Measurements from ENCODE around the gene NPTX1. TPM values are rescaled to one million over a fixed set of nuclear protein-coding genes. Genes with fewer than 3 reads are reported as not detected.
"Not testable (repeated sequence)": the region's sequence is repeated elsewhere in the genome, so short reads cannot be mapped to it uniquely, and the experiment has no call there.

The NPTX1 gene
- total RNA-seq, 1 experiment from 2014 or later: 0.32 TPM

DNA sequence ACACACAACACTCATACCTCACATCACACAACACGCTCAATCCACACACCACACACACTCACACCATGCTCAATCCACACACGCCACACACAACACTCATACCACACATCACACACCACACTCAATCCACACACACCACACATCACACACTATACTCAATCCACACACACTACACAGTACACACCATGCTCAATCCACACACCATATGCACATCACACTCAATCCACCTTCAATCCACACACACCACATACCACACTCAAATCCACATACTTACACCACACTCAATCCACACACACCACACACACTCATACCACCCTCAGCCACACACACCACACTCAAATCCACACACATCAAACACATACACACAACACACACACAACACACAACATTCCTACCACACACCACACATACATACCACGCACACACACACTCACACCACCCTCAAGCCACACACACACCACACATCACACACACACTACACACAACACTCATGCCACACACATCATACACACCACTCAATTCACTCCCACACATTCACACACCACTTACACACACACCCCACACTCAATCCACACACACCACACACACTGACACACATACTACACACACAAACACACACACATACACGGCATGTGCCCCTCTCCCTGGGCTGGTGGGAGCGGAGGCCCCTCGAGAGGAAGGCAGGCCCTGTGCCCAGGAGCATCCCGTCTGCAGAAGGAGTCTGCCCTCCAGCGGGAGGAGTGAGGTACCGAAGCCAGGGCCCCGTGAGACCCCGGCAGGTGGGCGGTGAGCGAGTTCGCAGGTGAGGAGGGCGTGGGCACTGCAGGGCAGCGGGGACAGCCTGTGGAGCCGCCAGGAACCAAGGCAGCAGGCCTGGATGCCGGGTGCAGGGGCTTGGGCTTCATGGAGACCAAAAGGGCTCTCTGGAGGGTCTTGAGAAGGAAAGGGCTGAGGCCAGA is 35.1 kb upstream of the NPTX1 start:
- Histone ChIP-seq H3K27me3 (replicated peaks) (no peaks in the 10 kb centered on the region), H3K4me3 (no peak overlapping the region), H3K36me3 (no peaks in the 10 kb centered on the region), H3K9me3 (replicated peaks) (no peaks in the 10 kb centered on the region), H3K27ac (peak overlapping the region; percentile 14; the same call in 1 of the 2 replicates), H3K4me1 (replicated peaks) (peaks cover 50% of the 10 kb centered on the region)
- no peak for DNase-seq (ENCODE audit: low read depth in 1 of 2, low spot score in 2 of 2)

DNA sequence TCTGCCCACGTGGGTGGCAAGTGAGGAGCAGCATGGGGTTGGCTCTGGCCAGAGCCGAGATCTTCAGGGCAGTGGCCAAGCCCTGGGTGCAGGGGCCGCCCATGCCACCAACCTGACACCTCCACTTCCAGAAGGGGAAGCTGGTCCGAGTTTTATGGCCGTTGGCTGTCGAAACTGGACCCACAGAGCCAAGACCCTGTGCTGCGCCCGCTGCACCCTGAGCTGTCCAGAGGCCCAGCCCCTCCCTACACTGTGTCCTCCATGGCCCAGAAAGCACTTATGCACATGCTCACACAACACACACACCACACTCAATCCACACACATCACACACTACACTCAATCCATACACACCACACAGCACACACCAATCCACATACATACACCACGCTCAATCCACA is 34.4 kb upstream of the NPTX1 start:
- H3K27me3 ChIP-seq (replicated peaks): no peaks in the 10 kb centered on the region
- no peak for DNase-seq (ENCODE audit: low read depth in 1 of 2, low spot score in 2 of 2)
- no peaks in the 10 kb centered on the region for H3K36me3 ChIP-seq
- H3K4me3 ChIP-seq: no peak overlapping the region
- no peaks in the 10 kb centered on the region for H3K9me3 ChIP-seq (replicated peaks)
- peaks cover 57% of the 10 kb centered on the region for H3K4me1 ChIP-seq (replicated peaks)
- no peak overlapping the region for H3K27ac ChIP-seq

DNA sequence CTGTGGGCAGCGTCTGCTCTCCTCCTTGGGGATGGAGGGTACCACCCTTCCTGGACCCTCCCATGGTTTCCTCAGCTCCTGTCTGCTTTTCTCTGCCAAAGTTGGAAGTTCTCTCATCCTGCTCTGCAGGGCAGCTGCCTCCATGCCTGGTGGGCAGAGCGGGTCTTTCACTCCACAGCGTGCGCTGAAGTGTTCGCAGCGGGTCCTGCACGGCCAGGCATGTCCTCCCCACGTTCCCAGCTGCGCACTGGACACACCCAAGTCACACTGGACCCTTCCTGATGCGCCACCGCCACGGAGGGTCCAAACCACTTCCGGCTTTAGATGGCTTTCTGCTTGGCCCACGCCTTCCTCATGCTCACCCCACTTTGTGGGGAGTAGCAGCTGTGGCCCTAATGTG is 33.7 kb upstream of the NPTX1 start:
- no peak overlapping the region for H3K4me3 ChIP-seq
- H3K27ac ChIP-seq: no peak overlapping the region
- no peaks in the 10 kb centered on the region for H3K36me3 ChIP-seq
- H3K4me1 ChIP-seq (replicated peaks): peaks cover 63% of the 10 kb centered on the region
- DNase-seq (ENCODE audit: low read depth in 1 of 2, low spot score in 2 of 2): no peak
- no peaks in the 10 kb centered on the region for H3K27me3 ChIP-seq (replicated peaks)
- H3K9me3 ChIP-seq (replicated peaks): no peaks in the 10 kb centered on the region

DNA sequence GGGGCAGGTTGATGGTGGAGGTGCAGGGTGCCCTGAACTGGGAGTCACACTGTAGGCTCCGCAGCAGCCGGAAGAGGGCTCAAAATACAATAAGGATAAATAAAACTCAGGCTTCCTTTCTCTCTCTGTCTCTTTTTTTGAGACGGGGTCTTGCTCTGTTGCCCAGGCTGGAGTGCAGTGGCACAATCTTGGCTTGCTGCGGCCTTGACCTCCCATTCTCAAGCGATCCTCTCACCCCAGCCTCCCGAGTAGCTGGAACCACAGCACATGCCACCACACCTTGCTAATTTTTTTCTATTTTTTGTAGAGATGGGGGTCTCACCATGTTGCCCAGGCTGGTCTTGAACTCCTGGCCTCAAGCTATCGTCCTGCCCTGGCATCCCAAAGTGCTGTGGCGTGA is 32.9 kb upstream of the NPTX1 start:
- H3K4me1 ChIP-seq (replicated peaks): peaks cover 67% of the 10 kb centered on the region
- H3K27me3 ChIP-seq (replicated peaks): no peaks in the 10 kb centered on the region
- no peaks in the 10 kb centered on the region for H3K9me3 ChIP-seq (replicated peaks)
- DNase-seq (ENCODE audit: low read depth in 1 of 2, low spot score in 2 of 2): no peak
- no peak overlapping the region for H3K4me3 ChIP-seq
- no peaks in the 10 kb centered on the region for H3K36me3 ChIP-seq
- H3K27ac ChIP-seq: no peak overlapping the region

DNA sequence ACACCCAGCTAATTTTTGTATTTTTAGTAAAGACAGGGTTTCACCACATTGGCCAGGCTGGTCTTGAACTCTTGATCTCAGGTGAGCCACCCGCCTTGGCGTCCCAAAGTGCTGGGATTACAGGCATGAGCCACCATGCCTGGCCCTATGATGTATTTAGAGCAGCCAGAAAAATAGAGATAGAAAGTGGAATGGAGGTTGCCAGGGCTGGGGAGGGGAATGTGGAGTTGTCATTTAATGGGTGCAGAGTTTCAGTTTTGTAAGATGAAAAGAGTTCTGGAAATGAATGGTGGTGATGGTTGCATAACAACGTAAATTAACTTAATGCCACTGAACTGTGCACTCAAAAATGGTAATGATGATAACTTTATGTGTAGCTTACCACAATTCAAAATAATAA is 31.6 kb upstream of the NPTX1 start:
- DNase-seq (ENCODE audit: low read depth in 1 of 2, low spot score in 2 of 2): no peak
- H3K36me3 ChIP-seq: no peaks in the 10 kb centered on the region
- H3K27ac ChIP-seq: no peak overlapping the region
- H3K4me1 ChIP-seq (replicated peaks): peaks cover 61% of the 10 kb centered on the region
- H3K27me3 ChIP-seq (replicated peaks): no peaks in the 10 kb centered on the region
- H3K4me3 ChIP-seq: no peak overlapping the region
- no peaks in the 10 kb centered on the region for H3K9me3 ChIP-seq (replicated peaks)

DNA sequence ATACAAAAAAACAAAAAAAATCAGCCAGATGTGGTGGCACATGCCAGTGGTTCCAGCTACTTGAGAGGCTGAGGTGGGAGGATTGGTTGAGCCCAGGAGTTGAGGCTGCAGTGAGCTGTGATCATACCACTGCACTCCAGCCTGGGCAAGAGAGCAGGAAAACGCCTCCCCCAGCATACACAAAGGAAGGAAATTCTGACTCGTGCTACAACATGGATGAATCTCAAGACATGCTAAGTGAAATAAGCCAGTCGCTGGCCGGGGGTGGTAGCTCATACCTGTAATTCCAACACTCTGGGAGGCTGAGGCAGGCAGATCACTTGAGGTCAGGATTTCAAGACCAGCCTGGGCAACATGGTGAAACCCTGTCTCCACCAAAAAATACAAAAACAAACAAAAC is 30.8 kb upstream of the NPTX1 start:
- not testable (repeated sequence) for H3K27me3 ChIP-seq (replicated peaks); H3K4me3 ChIP-seq; H3K36me3 ChIP-seq; H3K9me3 ChIP-seq (replicated peaks)
- peaks cover 61% of the 10 kb centered on the region for H3K4me1 ChIP-seq (replicated peaks)
- peak in 1 of 2 experiments; percentile 42 for DNase-seq (ENCODE audit: low read depth in 1 of 2, low spot score in 2 of 2)
- H3K27ac ChIP-seq: 0 out of 2 replicates have a peak overlapping the region, but pooled peaks have one; percentile 80

DNA sequence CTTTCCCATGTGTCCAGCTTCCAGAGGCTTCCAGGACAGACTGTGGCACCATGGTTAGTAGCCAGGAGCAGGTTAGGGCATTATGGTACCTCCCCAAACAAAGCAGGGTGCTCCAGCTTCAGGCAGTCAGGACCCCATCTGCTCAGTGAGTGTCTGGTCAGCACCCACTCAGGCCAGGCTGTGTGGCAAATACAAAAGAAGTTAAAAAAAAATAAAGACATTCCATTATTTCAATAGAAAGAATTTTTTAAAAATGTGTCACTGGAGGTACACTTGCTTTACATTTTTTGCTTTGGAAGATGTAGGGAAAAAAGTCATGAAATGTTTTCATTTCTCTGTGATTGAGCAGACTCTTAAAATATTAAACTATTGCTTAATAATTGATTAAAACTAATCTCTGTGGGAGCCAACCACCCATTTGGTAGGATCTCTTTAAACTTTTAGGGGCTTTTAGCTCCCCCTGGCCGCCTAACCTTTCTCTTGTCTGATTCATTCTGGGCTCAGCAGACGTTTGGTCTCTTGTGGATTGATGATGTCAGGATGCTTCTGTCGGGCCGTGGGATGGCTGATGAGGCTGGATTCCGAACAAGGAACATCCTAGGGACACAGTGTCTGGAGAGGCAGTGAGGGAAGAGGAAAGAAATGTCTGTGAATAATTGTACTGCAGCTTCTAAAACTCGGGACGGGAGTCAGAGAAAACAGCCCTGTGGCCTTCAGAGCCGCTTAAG is 28.4 kb upstream of the NPTX1 start:
- DNase-seq (ENCODE audit: low read depth in 1 of 2, low spot score in 2 of 2): peak; percentile 90 to 92
- H3K36me3 ChIP-seq: no peaks in the 10 kb centered on the region
- no peak overlapping the region for H3K4me3 ChIP-seq
- peaks cover 71% of the 10 kb centered on the region for H3K4me1 ChIP-seq (replicated peaks)
- no peaks in the 10 kb centered on the region for H3K27me3 ChIP-seq (replicated peaks)
- H3K9me3 ChIP-seq (replicated peaks): no peaks in the 10 kb centered on the region
- H3K27ac ChIP-seq: peak overlapping the region; percentile 80

DNA sequence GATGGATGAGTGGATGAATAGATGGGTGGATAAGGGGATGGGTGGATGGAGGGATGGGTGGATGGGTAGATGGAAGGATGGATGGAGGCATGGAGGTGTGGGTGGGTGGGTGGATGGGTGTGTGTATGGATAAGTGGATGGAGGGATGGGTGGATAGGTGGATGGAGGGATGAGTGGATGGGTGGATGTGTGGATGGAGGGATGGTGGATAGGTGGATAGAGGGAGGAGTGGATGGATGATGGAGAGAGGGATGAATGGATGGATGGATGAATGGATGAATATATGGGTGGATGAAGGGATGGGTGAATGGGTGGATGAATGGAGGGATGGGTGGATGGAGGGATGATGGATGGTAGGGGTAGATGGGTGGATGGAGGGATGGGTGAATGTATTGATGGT is 27.5 kb upstream of the NPTX1 start:
- Histone ChIP-seq H3K27me3 (replicated peaks) (no peaks in the 10 kb centered on the region), H3K4me3 (no peak overlapping the region), H3K4me1 (replicated peaks) (peaks cover 80% of the 10 kb centered on the region), H3K9me3 (replicated peaks) (no peaks in the 10 kb centered on the region), H3K36me3 (no peaks in the 10 kb centered on the region), H3K27ac (peak overlapping the region; percentile 80)
- no peak for DNase-seq (ENCODE audit: low read depth in 1 of 2, low spot score in 2 of 2)

DNA sequence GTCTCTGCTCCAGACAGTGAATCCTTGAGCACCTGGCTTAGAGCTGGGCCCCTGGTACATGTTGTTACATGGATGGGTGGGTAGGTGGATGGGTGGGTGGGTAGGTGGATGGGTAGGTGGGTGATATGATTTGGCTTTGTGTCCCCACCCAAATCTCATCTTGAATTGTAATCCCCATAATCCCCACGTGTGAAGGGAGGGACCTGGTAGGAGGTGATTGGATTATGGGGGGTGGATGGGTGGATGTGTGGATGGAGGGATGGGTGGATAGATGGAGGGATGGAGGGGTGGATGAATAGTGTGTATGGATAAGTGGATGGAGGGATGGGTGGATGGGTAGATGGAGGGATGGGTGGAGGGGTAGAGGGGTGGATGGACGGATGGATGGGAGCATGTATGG is 26.6 kb upstream of the NPTX1 start:
- no peak for DNase-seq (ENCODE audit: low read depth in 1 of 2, low spot score in 2 of 2)
- H3K27me3 ChIP-seq (replicated peaks): no peaks in the 10 kb centered on the region
- H3K36me3 ChIP-seq: no peaks in the 10 kb centered on the region
- H3K27ac ChIP-seq: peak overlapping the region; percentile 80
- H3K4me1 ChIP-seq (replicated peaks): peaks cover 89% of the 10 kb centered on the region
- H3K4me3 ChIP-seq: no peak overlapping the region
- no peaks in the 10 kb centered on the region for H3K9me3 ChIP-seq (replicated peaks)

DNA sequence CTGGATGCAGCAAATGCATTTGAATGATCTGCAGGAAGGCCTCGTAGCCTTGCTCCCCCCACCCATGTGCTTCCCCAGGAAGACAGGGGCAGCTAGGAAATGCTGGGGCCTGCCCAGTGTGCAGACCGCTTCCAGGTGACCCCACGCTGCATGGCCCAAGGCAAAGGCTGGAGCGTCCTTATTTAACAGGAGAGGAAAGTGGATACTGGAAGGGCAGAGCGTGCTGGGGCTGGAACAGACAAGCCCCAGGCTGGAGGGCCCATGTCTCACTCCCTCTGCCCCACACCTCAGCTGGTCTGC is 26.1 kb upstream of the NPTX1 start:
- peak overlapping the region; percentile 80 for H3K27ac ChIP-seq

DNA sequence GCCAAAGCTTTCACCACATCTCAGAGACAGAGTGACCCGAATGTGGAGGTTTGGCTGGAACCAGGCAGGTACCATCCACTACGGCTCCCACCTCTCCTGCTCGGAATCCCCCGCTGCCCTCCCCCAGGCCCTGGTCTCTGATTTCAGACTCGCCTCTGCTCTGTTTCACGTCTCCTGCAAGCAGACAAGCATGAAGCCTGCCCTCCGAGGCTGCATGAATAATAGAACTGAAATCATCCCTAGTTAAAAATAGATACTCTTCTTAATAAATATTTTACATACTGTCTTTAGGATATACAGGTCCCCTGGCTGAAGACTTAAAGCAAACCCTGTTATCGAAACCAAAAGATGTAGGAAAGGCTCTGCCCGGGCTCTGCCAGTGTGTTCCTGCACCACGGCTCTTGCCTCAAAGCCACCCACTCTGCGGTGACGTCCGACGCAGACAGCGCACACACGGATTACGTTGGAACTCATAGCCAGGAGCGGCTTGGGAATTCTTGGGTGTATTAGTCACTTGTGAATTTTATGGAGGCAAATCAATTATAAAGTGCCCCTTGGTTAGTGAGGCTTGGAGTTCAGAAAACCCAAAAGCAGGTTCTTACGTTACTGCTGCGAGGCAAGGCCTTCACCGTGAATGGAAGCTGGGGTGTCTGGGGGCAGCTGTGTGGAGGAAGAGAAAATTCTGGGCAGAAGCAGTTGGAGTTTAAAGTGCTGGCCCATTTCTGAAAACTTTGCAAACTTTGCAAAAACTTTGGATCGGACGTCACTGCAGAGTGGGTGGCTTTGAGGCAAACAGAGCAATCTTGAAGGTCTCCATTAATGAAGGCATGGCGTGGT is 25.6 kb upstream of the NPTX1 start:
- Histone ChIP-seq H3K36me3 (no peaks in the 10 kb centered on the region), H3K4me1 (replicated peaks) (peaks cover 81% of the 10 kb centered on the region), H3K9me3 (replicated peaks) (no peaks in the 10 kb centered on the region), H3K27me3 (replicated peaks) (no peaks in the 10 kb centered on the region), H3K4me3 (peak overlapping the region; percentile 5), H3K27ac (peak overlapping the region; percentile 80)
- DNase-seq (ENCODE audit: low read depth in 1 of 2, low spot score in 2 of 2): peak; percentile 96 to 97

More for the DNA sequence above, 26.1 kb upstream of the NPTX1 start:
- no peaks in the 10 kb centered on the region for H3K27me3 ChIP-seq (replicated peaks)
- no peak overlapping the region for H3K4me3 ChIP-seq
- DNase-seq (ENCODE audit: low read depth in 1 of 2, low spot score in 2 of 2): no peak
- H3K9me3 ChIP-seq (replicated peaks): no peaks in the 10 kb centered on the region
- peaks cover 87% of the 10 kb centered on the region for H3K4me1 ChIP-seq (replicated peaks)
- no peaks in the 10 kb centered on the region for H3K36me3 ChIP-seq

DNA sequence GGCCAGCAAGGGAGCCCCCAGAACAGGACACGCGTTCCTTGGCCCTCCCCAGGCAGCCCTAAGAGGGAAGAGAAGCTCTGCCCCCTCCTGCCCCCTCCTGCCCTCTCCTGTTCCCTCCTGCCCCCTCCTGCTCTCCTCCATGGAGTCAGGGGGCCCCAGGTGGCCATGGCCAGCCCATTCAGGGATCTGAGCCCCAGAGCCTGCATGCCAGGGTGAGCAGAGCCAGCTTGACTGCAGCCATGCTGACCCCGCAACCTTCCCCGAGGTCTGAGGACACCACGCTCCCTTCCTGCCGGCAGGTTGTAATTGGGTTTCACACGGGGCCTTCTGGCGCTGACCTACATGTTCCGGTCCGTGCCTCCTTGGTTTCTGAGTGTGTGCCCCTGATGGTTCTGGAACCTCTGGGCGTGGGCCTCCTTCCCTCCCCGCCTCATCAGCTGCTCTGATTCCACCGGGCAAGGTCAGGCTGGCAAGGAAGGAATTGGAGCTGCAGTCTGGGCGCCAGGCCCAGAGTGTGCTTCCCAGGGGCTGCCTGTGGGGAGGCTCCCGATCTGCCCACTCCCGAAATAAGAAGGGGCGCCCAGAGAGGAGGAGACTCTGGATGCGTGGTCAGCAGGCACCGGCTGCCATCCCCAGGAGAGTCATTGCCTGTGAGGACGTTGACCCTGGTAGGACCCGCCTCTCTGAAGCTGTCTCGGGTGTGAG is 23.7 kb upstream of the NPTX1 start:
- H3K27me3 ChIP-seq (replicated peaks): no peaks in the 10 kb centered on the region
- no peaks in the 10 kb centered on the region for H3K36me3 ChIP-seq
- no peaks in the 10 kb centered on the region for H3K9me3 ChIP-seq (replicated peaks)
- H3K4me1 ChIP-seq (replicated peaks): peaks cover 66% of the 10 kb centered on the region
- no peak overlapping the region for H3K27ac ChIP-seq
- DNase-seq (ENCODE audit: low read depth in 1 of 2, low spot score in 2 of 2): no peak
- H3K4me3 ChIP-seq: no peak overlapping the region

DNA sequence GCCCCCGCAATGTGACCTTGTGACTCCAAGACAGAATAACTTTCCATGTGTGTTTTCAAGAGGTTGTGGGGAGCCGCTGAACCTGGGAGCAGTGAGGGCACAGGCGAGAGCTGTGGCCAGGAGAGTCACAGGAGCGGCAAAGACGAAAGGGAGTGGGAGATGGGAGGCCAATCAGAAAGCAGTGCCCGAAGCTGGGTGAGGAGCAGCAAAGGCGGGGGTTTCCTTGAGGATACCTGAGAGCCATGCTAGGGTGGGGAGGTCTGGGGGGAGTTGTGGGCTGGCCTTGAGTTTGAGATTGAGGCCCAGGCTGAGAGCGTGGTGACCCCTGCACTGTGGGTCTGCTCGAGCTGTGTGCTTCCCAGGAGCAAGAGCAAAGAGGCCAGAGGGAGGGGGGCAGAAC is 23.2 kb upstream of the NPTX1 start:
- Histone ChIP-seq H3K4me1 (replicated peaks) (peaks cover 61% of the 10 kb centered on the region), H3K27ac (peak overlapping the region; percentile 77), H3K4me3 (no peak overlapping the region), H3K9me3 (replicated peaks) (no peaks in the 10 kb centered on the region), H3K36me3 (no peaks in the 10 kb centered on the region), H3K27me3 (replicated peaks) (no peaks in the 10 kb centered on the region)
- DNase-seq (ENCODE audit: low read depth in 1 of 2, low spot score in 2 of 2): no peak

All from SJSA1 (cell line).